Hepatocyte (in vitro differentiated cells): ENCODE measurements around the gene PHKG2. TPM values are rescaled to one million over a fixed set of nuclear protein-coding genes. Genes with fewer than 3 reads are reported as not detected.

ENCODE experiments used
- DNase-seq: peaks from one replicate; pipeline ENCODE4 v3.0.0-alpha.2; 2016; ENCODE audit warnings: low spot score
- H2AFZ ChIP-seq: fragments of 200-600 bp; sonication (generic); 2 replicates; pipeline ENCODE4 v1.6.0; 2016; ENCODE audit warnings: antibody characterized with exemption, mild to moderate bottlenecking
- H3K27ac ChIP-seq: fragments of 200-600 bp; sonication (generic); 2 replicates; pipeline ENCODE4 v1.5.1; 2016; ENCODE audit warnings: mild to moderate bottlenecking
- H3K27me3 ChIP-seq: fragments of 200-600 bp; sonication (generic); 2 replicates; pipeline ENCODE4 v1.6.1; 2016
- H3K36me3 ChIP-seq: fragments of 200-600 bp; sonication (generic); replicated peaks from 2 replicates; pipeline ENCODE4 v1.5.1; 2016; ENCODE audit warnings: low read depth; ENCODE audit not compliant: insufficient read depth
- H3K4me1 ChIP-seq: fragments of 200-600 bp; sonication (generic); 2 replicates; pipeline ENCODE4 v1.5.1; 2016; ENCODE audit warnings: mild to moderate bottlenecking, moderate library complexity; ENCODE audit not compliant: insufficient read depth
- H3K4me2 ChIP-seq: fragments of 200-600 bp; sonication (generic); 2 replicates; pipeline ENCODE4 v1.6.0; 2016
- H3K4me3 ChIP-seq: fragments of 200-600 bp; sonication (generic); 2 replicates; pipeline ENCODE4 v1.5.1; 2016; ENCODE audit warnings: mild to moderate bottlenecking
- H3K79me2 ChIP-seq: fragments of 200-600 bp; sonication (generic); 2 replicates; pipeline ENCODE4 v1.6.0; 2017; ENCODE audit warnings: mild to moderate bottlenecking
- H3K9me2 ChIP-seq: fragments of 200-600 bp; sonication (generic); replicated peaks from 2 replicates; pipeline ENCODE4 v1.6.0; 2017; ENCODE audit warnings: mild to moderate bottlenecking; ENCODE audit not compliant: insufficient read depth
- H3K9me3 ChIP-seq: fragments of 200-600 bp; sonication (generic); 2 replicates; pipeline ENCODE4 v1.5.1; 2016; ENCODE audit warnings: low read depth, mild to moderate bottlenecking
- H4K20me1 ChIP-seq: fragments of 200-600 bp; sonication (generic); 2 replicates; pipeline ENCODE4 v1.6.0; 2016; ENCODE audit warnings: mild to moderate bottlenecking; ENCODE audit not compliant: insufficient read depth, poor library complexity, severe bottlenecking
- CTCF ChIP-seq: fragments of 200-600 bp; sonication (generic); IDR thresholded peaks from 2 replicates; pipeline ENCODE4 v1.5.1; 2016; ENCODE audit warnings: antibody characterized with exemption, mild to moderate bottlenecking; ENCODE audit not compliant: poor library complexity
- EZH2 ChIP-seq: fragments of 200-600 bp; sonication (generic); IDR thresholded peaks from 2 replicates; pipeline ENCODE4 v1.6.1; 2016; ENCODE audit warnings: antibody characterized with exemption, mild to moderate bottlenecking, borderline replicate concordance
- EZH2phosphoT487 ChIP-seq: fragments of 200-600 bp; sonication (generic); IDR thresholded peaks from one replicate; pipeline ENCODE4 v1.6.1; 2018; ENCODE audit warnings: antibody characterized with exemption, mild to moderate bottlenecking, low read depth, moderate library complexity; ENCODE audit not compliant: unreplicated experiment, severe bottlenecking
- WGBS: methylation state at CpG from one replicate; pipeline ENCODE4 v1.1.6; 2016; ENCODE audit warnings: low lambda C conversion rate; ENCODE audit errors: missing lambda C conversion rate; 5-methylcytosine and 5-hydroxymethylcytosine counted together
- polyA plus RNA-seq: library from polyadenylated mRNA; unstranded; fragments of >200 nt; fragmentation: Nextera tagmentation; extraction: Ambion mirVana; gene quantifications from 2 replicates; pipeline ENCODE4 v1.2.1, GENCODE V29; 2016
- total RNA-seq: library from RNA; depleted of rRNA; stranded (reverse); fragments of >200 nt; gene quantifications from 2 replicates; pipeline ENCODE4 v1.2.3, GENCODE V29; 2014

PHKG2 gene
- total and polyA plus RNA-seq, 2 experiments from 2014 or later, result 28.0 to 39.5 TPM

- Histone ChIP-seq H3K9me3 (no peaks in the 10 kb centered on the region), H4K20me1 (no peaks in the 10 kb centered on the region), H3K4me3 (no peak overlapping the region), H3K4me1 (peaks cover 19% of the 10 kb centered on the region), H2AFZ (no peak overlapping the region), H3K27ac (no peak overlapping the region), H3K4me2 (no peak overlapping the region), H3K27me3 (no peaks in the 10 kb centered on the region), H3K9me2 (no peaks in the 10 kb centered on the region), H3K36me3 (no peaks in the 10 kb centered on the region), H3K79me2 (peaks cover 7% of the 10 kb centered on the region)
- DNase-seq, result no peak
- TF ChIP-seq EZH2 (no peak), CTCF (no peak), EZH2phosphoT487 (no peak)
- 93% methylated on average over 14 of the region's 14 CpGs for WGBS
Measured at GRCh38 chr16:30773826-30774225, 25.6 kb downstream of the PHKG2 start.

- H2AFZ ChIP-seq, result no peak overlapping the region
- no peaks in the 10 kb centered on the region for H3K36me3 ChIP-seq
- peak overlapping the region; percentile 97 for H3K27ac ChIP-seq
- no peak for DNase-seq
- H3K9me3 ChIP-seq, result no peaks in the 10 kb centered on the region
- H3K27me3 ChIP-seq, result no peaks in the 10 kb centered on the region
- TF ChIP-seq EZH2 (no peak), CTCF (no peak), EZH2phosphoT487 (no peak)
- H3K9me2 ChIP-seq, result no peaks in the 10 kb centered on the region
- no peaks in the 10 kb centered on the region for H4K20me1 ChIP-seq
- peaks cover 19% of the 10 kb centered on the region for H3K4me1 ChIP-seq
- H3K79me2 ChIP-seq, result peaks cover 10% of the 10 kb centered on the region
- H3K4me3 ChIP-seq, result no peak overlapping the region
- peak overlapping the region; percentile 92 for H3K4me2 ChIP-seq
- 80% methylated on average over 8 of the region's 8 CpGs for whole genome bisulfite sequencing
Measured at GRCh38 chr16:30774367-30775130, 26.3 kb downstream of the PHKG2 start.

GRCh38 chr16:30775131-30775391 lies 26.8 kb downstream of the PHKG2 start:
- no peaks in the 10 kb centered on the region for H3K9me2 ChIP-seq
- H2AFZ ChIP-seq, result no peak overlapping the region
- H3K4me3 ChIP-seq, result no peak overlapping the region
- TF ChIP-seq EZH2 (no peak), CTCF (no peak), EZH2phosphoT487 (no peak)
- DNase-seq, result no peak
- H3K9me3 ChIP-seq, result no peaks in the 10 kb centered on the region
- H3K4me1 ChIP-seq, result peaks cover 19% of the 10 kb centered on the region
- H3K27ac ChIP-seq, result peak overlapping the region; percentile 97
- H4K20me1 ChIP-seq, result no peaks in the 10 kb centered on the region
- H3K27me3 ChIP-seq, result no peaks in the 10 kb centered on the region
- no peaks in the 10 kb centered on the region for H3K36me3 ChIP-seq
- WGBS, result 16% methylated on average over 15 of the region's 15 CpGs
- H3K4me2 ChIP-seq, result peak overlapping the region; percentile 92
- peaks cover 10% of the 10 kb centered on the region for H3K79me2 ChIP-seq
